Mesodermal cell (in vitro differentiated cells): ENCODE results near the gene CYFIP2.
A peak's percentile ranks its signal among the peaks of the same experiment; 100 is the strongest.

Source experiments
- H3K27ac ChIP-seq: 2 replicates; pipeline ENCODE4 v1.7.0; 2013; ENCODE audit warnings: mild to moderate bottlenecking, low read depth, low read length, moderate library complexity; ENCODE audit not compliant: severe bottlenecking
- H3K36me3 ChIP-seq: 2 replicates; pipeline ENCODE4 v1.7.1; 2013; ENCODE audit warnings: mild to moderate bottlenecking, low read length, moderate library complexity; ENCODE audit not compliant: control insufficient read depth, insufficient read depth
- H3K4me1 ChIP-seq: one replicate; pipeline ENCODE4 v1.7.1; 2013; ENCODE audit warnings: mild to moderate bottlenecking, low read length; ENCODE audit not compliant: insufficient read depth, control insufficient read depth, poor library complexity, severe bottlenecking
- H3K4me3 ChIP-seq: 2 replicates; pipeline ENCODE4 v1.7.0; 2013; ENCODE audit warnings: low read length, control low read depth, mild to moderate bottlenecking; ENCODE audit not compliant: insufficient read depth, poor library complexity, severe bottlenecking; ENCODE audit errors: extremely low read depth
- H3K9me3 ChIP-seq: 2 replicates; pipeline ENCODE4 v1.7.1; 2013; ENCODE audit warnings: mild to moderate bottlenecking, low read length, moderate library complexity; ENCODE audit not compliant: control insufficient read depth
- WGBS, 2 experiments: methylation state at CpG; one replicate each; pipeline ENCODE4 v1.1.5; 2013; ENCODE audit warnings: missing lambda C conversion rate in 2 of 2; ENCODE audit not compliant: insufficient coverage in 2 of 2; 5-methylcytosine and 5-hydroxymethylcytosine counted together

The CYFIP2 gene

GRCh38 chr5:157362012-157362411 is 96.1 kb downstream of the CYFIP2 start:
- Histone ChIP-seq H3K27ac (no peak overlapping the region), H3K36me3 (peaks cover 14% of the 10 kb centered on the region), H3K4me3 (no peak overlapping the region), H3K9me3 (no peaks in the 10 kb centered on the region), H3K4me1 (peaks cover 22% of the 10 kb centered on the region)
- 90 to 98% methylated on average over 3 of the region's 3 CpGs for WGBS, 2 experiments

- no peak overlapping the region for H3K4me3 ChIP-seq
- no peaks in the 10 kb centered on the region for H3K9me3 ChIP-seq
- peaks cover 22% of the 10 kb centered on the region for H3K4me1 ChIP-seq
- H3K36me3 ChIP-seq = peaks cover 14% of the 10 kb centered on the region
- H3K27ac ChIP-seq = no peak overlapping the region
- WGBS, 2 experiments = 93 to 95% methylated on average over 3 of the region's 4 CpGs
Observed at GRCh38 chr5:157362502-157362901, 96.6 kb downstream of the CYFIP2 start.

GRCh38 chr5:157362982-157363381 is 97.1 kb downstream of the CYFIP2 start:
- WGBS, 2 experiments = 100% methylated on average over 2 to 3 of the region's 7 CpGs
- H3K27ac ChIP-seq = no peak overlapping the region
- H3K9me3 ChIP-seq = no peaks in the 10 kb centered on the region
- H3K4me3 ChIP-seq = no peak overlapping the region
- H3K4me1 ChIP-seq = peaks cover 22% of the 10 kb centered on the region
- peaks cover 14% of the 10 kb centered on the region for H3K36me3 ChIP-seq

- Histone ChIP-seq H3K27ac (no peak overlapping the region), H3K9me3 (no peaks in the 10 kb centered on the region), H3K36me3 (peaks cover 18% of the 10 kb centered on the region), H3K4me3 (no peak overlapping the region), H3K4me1 (peaks cover 30% of the 10 kb centered on the region)
- WGBS, 2 experiments = no CpG with 5 or more reads among the region's 2 CpGs
Observed at GRCh38 chr5:157365732-157366131, 99.8 kb downstream of the CYFIP2 start.

GRCh38 chr5:157366741-157367674 is 101.1 kb downstream of the CYFIP2 start:
- 46 to 49% methylated on average over 5 to 6 of the region's 7 CpGs for WGBS, 2 experiments
- H3K4me1 ChIP-seq = peaks cover 36% of the 10 kb centered on the region
- peaks cover 11% of the 10 kb centered on the region for H3K36me3 ChIP-seq
- no peak overlapping the region for H3K4me3 ChIP-seq
- H3K9me3 ChIP-seq = no peaks in the 10 kb centered on the region
- H3K27ac ChIP-seq = peak overlapping the region; percentile 11

GRCh38 chr5:157369507-157369906 is 103.6 kb downstream of the CYFIP2 start:
- 92 to 96% methylated on average over 2 of the region's 2 CpGs for WGBS, 2 experiments
- H3K9me3 ChIP-seq = no peaks in the 10 kb centered on the region
- peaks cover 34% of the 10 kb centered on the region for H3K36me3 ChIP-seq
- H3K27ac ChIP-seq = no peak overlapping the region
- H3K4me1 ChIP-seq = peaks cover 36% of the 10 kb centered on the region
- H3K4me3 ChIP-seq = no peak overlapping the region

GRCh38 chr5:157370967-157371366 is 105.0 kb downstream of the CYFIP2 start:
- 39 to 67% methylated on average over 2 to 4 of the region's 6 CpGs for WGBS, 2 experiments
- no peak overlapping the region for H3K4me3 ChIP-seq

GRCh38 chr5:157371655-157372471 is 105.9 kb downstream of the CYFIP2 start:
- Histone ChIP-seq H3K27ac (peak overlapping the region; percentile 16), H3K4me1 (peaks cover 36% of the 10 kb centered on the region), H3K9me3 (no peaks in the 10 kb centered on the region), H3K4me3 (no peak overlapping the region), H3K36me3 (peaks cover 56% of the 10 kb centered on the region)
- WGBS, 2 experiments = 100% methylated on average over 1 of the region's 5 CpGs; no CpG with 5 or more reads in 1 of the 2 experiments

More at GRCh38 chr5:157370967-157371366, 105.0 kb downstream of the CYFIP2 start:
- Histone ChIP-seq H3K36me3 (peaks cover 47% of the 10 kb centered on the region), H3K9me3 (no peaks in the 10 kb centered on the region), H3K4me1 (peaks cover 36% of the 10 kb centered on the region), H3K27ac (peak overlapping the region; percentile 47)

- peak overlapping the region; percentile 23 for H3K27ac ChIP-seq
- H3K36me3 ChIP-seq = peaks cover 62% of the 10 kb centered on the region
- no peaks in the 10 kb centered on the region for H3K9me3 ChIP-seq
- H3K4me3 ChIP-seq = no peak overlapping the region
- H3K4me1 ChIP-seq = peaks cover 36% of the 10 kb centered on the region
- 100% methylated on average over 3 of the region's 4 CpGs; no CpG with 5 or more reads in 1 of the 2 experiments for WGBS, 2 experiments
Observed at GRCh38 chr5:157372472-157372822, 106.5 kb downstream of the CYFIP2 start.

- Histone ChIP-seq H3K36me3 (peaks cover 50% of the 10 kb centered on the region), H3K27ac (no peak overlapping the region)
Observed at GRCh38 chr5:157378509-157378908, 112.6 kb downstream of the CYFIP2 start.

More at GRCh38 chr5:157378509-157378908, 112.6 kb downstream of the CYFIP2 start:
- Histone ChIP-seq H3K4me3 (no peak overlapping the region), H3K4me1 (peaks cover 33% of the 10 kb centered on the region), H3K9me3 (no peaks in the 10 kb centered on the region)
- 89 to 100% methylated on average over 4 to 6 of the region's 6 CpGs for WGBS, 2 experiments
